Activated CD8-positive, alpha-beta memory T cell treated with anti-CD3 and anti-CD28 coated beads for 1 hour (primary cell): ENCODE results near the gene SEMA6B.

ENCODE experiments used
- DNase-seq, 2 donors: peaks; one replicate each; pipeline ENCODE4 v3.0.0-alpha.2; 2020; ENCODE audit warnings: low read depth in 1 of 2; ENCODE audit errors: extremely low read depth in 1 of 2

SEMA6B gene

DNA sequence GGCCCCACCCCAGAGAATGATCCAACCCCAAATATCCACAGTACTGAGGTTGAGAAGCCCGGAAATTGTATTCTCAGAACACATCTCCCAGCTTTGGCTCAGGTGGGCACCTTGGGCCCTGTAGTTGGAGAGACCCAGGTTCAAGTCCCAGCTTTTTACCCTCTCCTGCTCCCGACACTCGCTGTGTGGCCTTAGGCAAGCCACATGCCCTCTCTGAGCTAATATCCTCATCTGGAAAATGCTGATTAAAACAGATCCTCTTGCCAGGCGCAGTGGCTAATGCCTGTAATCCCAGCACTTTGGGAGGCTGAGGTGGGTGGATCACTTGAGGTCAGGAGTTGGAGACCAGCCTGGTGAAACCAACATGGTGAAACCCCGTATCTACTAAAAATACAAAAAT is 43.8 kb downstream of the SEMA6B start:
- no peak for DNase-seq

DNA sequence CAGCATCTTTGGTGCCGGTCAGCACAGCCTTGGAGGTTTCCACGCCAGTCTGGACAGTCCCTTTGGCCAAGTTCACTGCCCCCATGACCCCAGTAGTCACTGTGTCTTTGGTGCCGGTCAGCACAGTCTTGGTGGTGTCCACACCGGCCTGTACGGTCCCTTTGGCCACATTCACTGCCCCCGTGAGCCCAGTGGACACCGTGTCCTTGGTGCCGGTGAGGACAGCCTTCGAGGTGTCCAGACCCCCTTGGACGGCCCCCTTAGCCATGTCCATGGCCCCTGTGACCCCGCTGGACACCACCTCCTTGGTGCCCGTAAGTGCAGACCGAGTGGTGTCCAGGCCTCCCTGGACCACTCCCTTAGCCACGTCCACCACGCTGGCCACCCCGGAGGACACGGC is 46.2 kb downstream of the SEMA6B start:
- DNase-seq, result no peak

DNA sequence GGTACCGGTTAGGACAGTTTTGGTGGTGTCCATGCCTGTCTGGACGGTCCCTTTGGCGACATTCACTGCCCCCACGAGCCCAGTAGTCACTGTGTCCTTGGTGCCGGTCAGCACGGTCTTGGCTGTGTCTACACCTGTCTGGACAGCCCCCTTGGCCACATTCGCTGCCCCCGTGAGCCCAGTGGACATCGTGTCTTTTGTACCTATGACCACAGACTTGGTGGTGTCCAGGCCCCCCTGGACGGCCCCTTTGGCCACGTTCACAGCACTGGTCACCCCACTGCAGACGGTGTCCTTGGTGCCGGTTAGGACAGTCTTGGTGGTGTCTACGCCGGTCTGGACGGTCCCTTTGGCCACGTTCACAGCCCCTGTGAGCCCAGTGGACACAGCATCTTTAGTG is 47.4 kb downstream of the SEMA6B start:
- no peak for DNase-seq

- no peak for DNase-seq
These were observed 48.0 kb downstream of the SEMA6B start for GRCh38 chr19:4511300-4512054.

GRCh38 chr19:4510435-4511255 is 48.8 kb downstream of the SEMA6B start:
- no peak for DNase-seq

GRCh38 chr19:4508698-4509097 is 50.8 kb downstream of the SEMA6B start:
- no peak for DNase-seq

DNA sequence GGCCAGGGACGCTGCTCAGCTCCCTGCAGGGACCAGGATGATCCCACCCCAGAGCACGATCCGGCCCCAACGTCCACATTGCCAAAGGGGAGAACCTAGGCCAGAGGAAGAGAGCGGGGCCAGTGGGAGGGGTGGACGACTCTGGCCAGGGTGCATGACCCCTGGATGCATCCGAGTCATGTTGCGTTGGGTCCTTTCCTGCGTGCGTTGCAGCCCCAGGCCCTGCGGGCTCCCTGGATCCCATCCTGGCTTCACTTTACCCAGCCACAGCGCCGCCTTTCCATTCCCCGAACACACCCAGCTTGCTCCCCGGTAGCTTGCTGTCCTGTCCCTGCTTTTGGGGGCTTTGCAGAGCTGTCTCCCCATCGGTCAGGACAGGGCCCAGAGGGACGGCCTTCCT is 51.7 kb downstream of the SEMA6B start:
- DNase-seq, result no peak

DNA sequence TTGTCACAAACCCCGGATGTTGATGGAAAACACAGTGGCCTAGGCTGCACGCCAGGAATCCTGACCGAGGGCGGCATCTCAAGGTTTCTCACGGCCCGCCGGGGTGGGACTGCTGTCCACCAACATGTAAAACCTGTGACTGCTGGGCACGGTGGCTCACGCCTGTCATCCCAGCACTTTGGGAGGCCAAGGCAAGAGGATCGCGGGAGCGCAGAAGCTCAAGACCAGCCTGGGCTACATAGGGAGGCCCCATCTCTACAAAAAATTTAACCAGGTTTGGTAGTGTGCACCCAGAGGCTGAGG is 52.4 kb downstream of the SEMA6B start:
- no peak for DNase-seq

- DNase-seq, result no peak
These were observed 52.9 kb downstream of the SEMA6B start for GRCh38 chr19:4506449-4507149.

GRCh38 chr19:4505570-4506448 is 53.7 kb downstream of the SEMA6B start:
- no peak for DNase-seq

- no peak for DNase-seq
These were observed 54.5 kb downstream of the SEMA6B start for GRCh38 chr19:4504891-4505569.

DNA sequence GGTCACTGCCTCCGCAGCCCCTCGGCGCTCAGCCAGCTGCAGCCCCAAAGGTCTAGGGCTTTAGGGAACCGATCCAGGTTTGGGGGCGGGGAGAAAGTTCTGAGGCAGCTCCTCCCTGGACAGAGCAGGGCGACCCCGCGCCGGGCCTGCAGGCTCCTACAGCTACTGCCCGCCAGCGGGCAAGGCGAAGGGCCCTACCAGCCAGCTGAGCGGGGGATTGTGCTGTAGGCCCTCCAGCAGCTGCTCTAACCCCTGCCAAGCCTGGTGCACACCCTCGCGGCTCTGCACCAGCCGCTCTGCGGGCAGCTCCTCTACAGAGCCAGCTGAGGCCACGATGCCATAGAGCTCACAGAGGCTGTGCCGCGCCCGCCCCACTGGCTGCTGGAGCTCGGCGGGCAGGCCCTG is 55.2 kb downstream of the SEMA6B start:
- no peak for DNase-seq

GRCh38 chr19:4503825-4504170 is 55.7 kb downstream of the SEMA6B start:
- no peak for DNase-seq

GRCh38 chr19:4503132-4503824 is 56.2 kb downstream of the SEMA6B start:
- DNase-seq, result no peak

DNA sequence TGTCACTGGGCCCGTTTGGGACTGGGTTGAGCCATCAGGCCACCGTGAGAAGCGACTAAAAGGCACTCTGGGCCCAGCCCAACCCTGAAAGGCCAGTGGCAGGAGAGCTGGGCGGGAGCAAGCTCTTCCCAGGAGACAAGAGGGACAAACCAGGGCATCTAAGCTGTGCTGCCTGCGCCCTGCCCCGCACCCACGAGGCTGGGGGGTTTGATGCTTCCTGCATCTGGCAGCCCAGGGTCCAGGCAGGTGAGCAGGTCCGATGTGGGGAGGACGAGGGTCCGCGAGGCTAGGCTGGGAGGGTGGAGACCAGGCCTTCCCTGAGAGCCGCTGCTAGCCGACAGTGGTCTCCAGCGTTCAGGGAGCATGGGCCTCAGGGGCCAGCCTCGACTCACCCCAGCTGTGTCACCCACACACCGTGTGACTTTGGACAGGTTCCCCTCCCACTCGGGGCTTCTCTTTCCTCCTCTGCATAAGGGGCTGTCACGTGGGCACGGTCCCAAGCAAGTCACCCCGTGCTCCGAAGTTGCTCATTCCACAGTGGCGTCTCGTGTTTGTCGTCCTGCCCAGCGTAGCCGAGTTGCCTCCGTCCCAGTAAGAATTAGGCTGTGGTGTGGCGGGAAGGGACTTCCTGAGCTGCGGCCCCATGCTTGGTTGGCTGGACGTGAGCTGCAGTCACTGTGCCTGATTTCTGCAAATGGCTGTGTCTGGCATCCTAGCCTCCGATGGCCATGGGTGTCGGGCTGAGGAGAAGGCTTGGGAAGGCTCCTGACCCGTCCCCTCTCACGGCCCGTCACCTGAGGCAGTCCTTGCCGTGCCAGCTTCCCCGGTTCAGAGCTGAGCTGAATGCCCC is 57.0 kb downstream of the SEMA6B start:
- no peak for DNase-seq

- DNase-seq, result no peak
These were observed 57.8 kb downstream of the SEMA6B start for GRCh38 chr19:4501691-4502090.

DNA sequence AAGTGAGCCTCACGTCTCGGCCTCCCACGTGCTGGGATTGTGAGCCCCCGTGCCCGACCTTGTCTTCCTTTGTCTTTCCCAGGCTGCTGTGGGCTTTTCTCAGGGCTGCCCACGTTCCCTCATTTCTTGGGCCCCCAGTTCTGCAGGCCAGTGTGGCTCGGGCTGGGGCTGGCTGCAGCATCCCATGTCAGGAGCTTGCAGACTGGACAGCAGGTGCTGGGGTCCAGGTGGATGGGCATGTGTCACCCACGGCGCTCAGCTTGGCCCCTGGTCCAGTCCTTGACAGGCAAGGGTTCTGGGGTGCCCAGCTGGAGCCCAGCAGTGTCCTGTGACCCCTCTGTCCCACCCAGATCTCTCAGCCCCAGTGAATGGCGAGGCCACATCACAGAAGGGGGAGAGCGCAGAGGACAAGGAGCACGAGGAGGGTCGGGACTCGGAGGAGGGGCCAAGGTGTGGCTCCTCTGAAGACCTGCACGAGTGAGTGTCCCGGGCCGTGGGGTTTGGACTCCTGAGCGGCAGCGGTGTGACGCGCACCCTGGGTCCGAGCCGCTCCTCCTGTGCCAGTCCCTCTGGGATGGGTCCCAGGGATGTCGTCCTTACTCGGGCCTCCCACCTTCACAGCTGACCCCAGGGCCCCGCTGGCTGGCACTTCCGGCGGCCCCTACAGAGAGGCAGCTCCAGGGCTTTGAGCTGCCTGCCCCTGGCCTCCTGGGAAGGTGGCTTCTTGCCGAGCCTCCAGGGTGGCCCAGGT is 58.5 kb downstream of the SEMA6B start:
- DNase-seq, result no peak

DNA sequence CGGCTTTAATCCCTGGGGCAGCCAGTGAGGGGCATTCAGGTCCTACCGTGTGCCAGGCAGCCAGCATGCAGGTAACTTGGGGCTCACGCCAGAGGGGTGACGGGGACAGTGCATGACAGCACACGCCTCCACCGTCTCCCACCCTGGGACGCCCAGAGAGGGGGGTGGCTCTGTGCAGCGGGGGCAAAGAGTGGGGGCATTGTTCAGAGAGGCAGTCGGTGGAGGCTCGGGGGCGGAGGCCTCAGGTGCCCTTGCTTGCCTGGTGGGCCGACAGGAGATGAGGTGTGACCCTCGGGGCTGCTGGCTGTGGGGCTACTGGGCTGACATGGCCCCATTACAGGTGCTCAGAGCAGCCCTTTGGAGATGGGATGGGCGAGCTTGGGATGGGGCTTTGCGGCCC is 59.6 kb downstream of the SEMA6B start:
- DNase-seq, result no peak
